GM19193 (cell line): ENCODE data around the gene KNCN.

Source experiments
- POLR2A ChIP-seq: IDR thresholded peaks from 4 replicates; pipeline ENCODE4 v1.6.1; 2011; ENCODE audit not compliant: insufficient read depth, insufficient read length; ENCODE audit errors: extremely low read depth

KNCN gene

GRCh38 chr1:46575778-46576177 is 24.3 kb upstream of the KNCN start:
- TF ChIP-seq POLR2A, result no peak

GRCh38 chr1:46575300-46575699 is 23.9 kb upstream of the KNCN start:
- TF ChIP-seq POLR2A, result no peak

GRCh38 chr1:46571691-46572225 is 20.3 kb upstream of the KNCN start:
- no peak for TF ChIP-seq POLR2A

- TF ChIP-seq POLR2A, result no peak
These were observed 18.7 kb upstream of the KNCN start for GRCh38 chr1:46569884-46570725.

DNA sequence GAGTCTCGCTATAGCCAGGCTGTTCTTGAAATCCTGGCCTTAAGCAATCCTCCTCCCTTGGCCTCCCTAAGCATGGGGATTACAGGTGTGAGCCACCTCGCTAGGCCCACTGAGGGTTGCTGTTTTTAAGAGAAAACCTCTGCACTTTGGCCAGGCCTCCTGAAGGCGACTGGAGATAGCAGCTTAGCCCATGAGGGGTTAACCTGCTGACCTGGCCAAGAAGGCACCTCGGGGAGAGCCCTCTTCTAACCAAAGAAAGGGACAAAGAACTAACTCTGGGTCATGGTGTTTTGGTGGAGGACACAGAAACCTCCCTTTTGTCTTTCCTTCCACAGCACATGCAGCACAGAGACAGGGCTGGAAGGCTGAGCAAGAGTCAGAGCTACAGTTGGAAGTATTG is 17.7 kb upstream of the KNCN start:
- TF ChIP-seq POLR2A, result no peak

GRCh38 chr1:46568461-46568891 is 17.0 kb upstream of the KNCN start:
- TF ChIP-seq POLR2A, result no peak

GRCh38 chr1:46563341-46563740 is 11.9 kb upstream of the KNCN start:
- TF ChIP-seq POLR2A, result no peak

GRCh38 chr1:46562498-46562897 is 11.1 kb upstream of the KNCN start:
- TF ChIP-seq POLR2A, result no peak

- no peak for TF ChIP-seq POLR2A
These were observed 7.5 kb upstream of the KNCN start for GRCh38 chr1:46558966-46559365.

- no peak for TF ChIP-seq POLR2A
These were observed 6.9 kb upstream of the KNCN start for GRCh38 chr1:46558141-46558963.

DNA sequence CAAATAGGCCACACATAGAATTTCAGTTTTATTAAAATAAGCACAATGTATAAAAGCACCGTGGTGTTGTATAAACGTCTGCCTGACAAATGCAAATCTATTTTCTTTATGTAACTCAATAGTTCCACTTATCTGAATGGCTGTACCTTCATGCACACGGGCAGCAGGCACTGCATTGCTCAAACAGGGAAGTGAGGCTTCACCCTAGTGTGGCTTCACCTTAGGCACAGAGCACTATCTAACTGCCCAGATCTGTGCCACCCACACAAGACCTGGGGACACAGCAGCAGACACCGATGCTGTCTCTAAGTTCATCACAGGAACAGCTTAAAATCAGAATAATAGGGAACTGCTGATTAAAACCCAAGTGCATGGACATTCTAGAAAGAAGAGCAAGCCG is 6.0 kb upstream of the KNCN start:
- no peak for TF ChIP-seq POLR2A

DNA sequence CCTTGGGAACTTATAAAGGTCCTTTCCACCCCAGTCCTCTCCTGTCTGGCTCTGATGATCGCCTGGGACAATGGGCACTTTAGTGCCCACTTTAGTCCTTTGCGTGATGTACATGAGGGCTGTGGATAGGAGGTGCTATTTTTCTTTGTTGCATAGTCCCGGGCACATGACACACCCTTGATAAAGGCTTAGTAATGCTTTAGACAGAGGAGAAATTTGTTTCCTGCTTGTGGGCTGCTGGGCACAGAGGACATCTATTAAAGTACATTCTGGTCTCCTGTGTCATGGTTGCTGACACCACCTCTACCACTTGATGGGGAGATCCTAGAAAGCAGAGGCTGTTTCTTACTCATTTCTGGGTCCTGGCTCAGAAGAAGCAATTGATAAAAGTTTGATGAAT is 5.4 kb upstream of the KNCN start:
- no peak for TF ChIP-seq POLR2A

GRCh38 chr1:46555826-46556619 is 4.6 kb upstream of the KNCN start:
- no peak for TF ChIP-seq POLR2A

DNA sequence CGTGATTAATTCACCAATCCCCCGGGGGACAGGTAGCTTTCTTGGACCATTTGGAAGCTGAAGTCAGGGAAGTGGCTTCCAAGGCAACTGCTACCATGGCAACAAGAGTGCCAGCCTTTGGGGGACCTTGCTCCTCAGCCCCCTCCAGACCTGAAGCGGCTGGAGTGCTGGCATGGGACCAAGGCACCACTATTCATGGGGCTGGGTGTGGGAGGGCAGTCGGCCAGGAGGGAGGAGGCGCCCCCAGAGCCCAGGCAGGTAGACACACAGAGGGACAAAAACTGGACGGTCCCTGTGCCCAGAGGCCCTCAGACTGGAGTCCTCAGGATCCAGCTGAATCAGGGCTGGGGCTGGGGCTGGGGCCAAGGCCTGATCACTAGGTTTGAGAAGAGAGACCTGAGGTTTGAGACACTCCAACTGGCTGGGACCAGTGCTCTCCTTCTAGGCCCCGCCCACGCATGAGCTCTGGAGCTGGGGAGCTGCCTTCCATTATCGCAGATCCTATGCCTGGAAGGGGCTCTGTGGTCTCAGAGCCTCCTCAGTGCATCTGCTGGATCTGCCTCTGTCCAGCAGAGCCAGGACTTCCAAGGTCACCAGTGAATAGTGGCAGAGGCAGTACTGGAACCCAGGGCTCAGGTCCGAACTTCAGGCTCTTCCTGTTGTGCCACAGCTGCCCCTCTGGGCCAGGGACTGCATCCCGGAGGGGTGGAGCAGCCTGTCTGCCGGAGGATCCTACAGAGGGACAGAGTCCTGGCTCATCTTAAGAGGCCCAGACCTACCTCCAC is 3.3 kb upstream of the KNCN start:
- no peak for TF ChIP-seq POLR2A

DNA sequence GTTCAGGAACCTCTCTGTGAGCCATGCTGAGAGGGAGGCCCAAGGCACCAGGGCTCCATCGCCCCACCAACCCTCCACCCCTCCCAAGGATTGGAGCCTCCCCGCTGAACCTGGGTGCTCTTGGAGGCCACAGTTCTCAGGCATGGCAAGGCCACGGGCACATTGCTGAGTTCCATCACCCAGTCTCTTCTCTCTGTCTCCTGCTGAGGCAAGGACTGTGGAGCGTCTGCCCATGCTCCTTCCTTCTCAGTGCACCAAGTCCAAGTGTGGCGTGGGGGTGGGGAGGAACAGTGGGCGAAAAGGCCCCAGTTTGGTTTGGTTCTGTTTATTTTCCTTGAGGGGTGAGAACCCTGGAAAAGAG is 2.8 kb upstream of the KNCN start:
- no peak for TF ChIP-seq POLR2A

DNA sequence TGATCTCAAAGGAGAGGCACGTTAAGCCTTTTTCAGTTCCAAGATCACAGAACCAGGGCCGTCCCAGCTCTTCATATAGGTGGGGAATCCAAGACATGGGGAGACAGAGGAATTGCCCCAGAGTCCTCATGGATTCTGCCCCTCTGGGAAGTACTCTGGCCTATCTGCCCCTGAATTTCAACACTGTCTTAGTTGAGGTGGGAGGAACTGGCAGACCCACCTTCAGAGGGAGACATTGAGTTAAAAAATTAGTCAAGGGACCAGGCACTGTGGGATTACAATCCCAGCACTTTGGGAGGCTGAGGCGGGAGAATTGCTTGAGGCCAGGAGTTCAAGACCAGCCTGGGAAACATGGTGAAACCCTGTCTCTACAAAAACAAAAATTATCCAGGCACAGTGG is 2.1 kb upstream of the KNCN start:
- TF ChIP-seq POLR2A, result no peak
